ENCODE data around the gene GPD1. TPM values are rescaled to one million over a fixed set of nuclear protein-coding genes. Genes with fewer than 3 reads are reported as not detected.

Gene GPD1
- total and polyA plus RNA-seq, 10 of the 15 experiments (the other 5 are each of a cell fraction or from before 2014, with no cell fraction given): 0.04 to 0.61 (median 0.26) TPM; not detected in 1

DNA sequence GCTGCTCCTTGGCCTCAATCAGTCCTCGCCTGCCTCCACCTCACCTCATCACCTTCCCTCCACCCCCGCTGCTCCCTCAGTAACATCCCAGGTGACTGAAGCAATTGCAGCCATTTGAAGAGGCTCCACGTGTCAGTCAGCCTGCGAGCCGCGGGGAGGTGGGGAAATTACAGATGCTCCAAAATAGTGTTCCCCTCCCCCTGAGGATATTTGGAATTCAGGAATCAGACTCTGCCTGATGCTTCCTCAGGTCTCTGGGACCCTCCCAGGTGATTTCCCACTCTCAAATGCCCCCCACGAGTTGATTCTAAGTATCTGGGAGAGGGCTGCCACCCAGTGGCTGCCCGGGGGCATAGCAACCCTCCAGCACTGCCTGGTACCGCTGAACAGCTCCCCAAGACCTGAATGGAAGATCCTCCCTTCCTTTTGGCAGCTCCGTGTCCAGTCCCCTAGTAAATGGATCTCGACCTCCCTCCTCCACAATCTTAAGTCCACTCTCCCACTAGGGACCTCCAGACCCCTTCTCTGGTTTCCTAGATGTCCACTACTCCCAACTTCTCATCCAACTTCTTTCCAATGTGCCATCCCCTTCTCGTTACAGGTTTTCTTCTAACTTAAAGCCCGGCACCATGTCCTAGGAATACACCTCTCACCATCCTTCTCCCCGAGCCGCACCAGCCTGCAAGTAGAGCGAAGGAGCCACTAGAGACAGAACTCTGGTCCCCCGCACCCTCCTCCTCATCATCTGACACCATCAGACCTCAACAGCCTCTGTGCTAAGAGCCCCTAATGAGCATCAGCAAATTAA is 47.8 kb upstream of the GPD1 start (continued):
- TF ChIP-seq STAT3 (IDR thresholded peaks at IDR 0.05; ENCODE audit: low read depth, low read length) (no peak), NRF1 (conservative IDR thresholded peaks at IDR 0.05; ENCODE audit: low read depth, low read length) (no peak), MYB (IDR thresholded peaks at IDR 0.05; ENCODE audit: borderline replicate concordance, low read depth, low read length) (no peak), ZZZ3 (IDR thresholded peaks at IDR 0.05; ENCODE audit: control insufficient read depth, insufficient read length, low read depth) (no peak), RB1 (IDR thresholded peaks at IDR 0.05; ENCODE audit: borderline replicate concordance) (0 out of 2 replicates have a peak, but pooled peaks have one; percentile 63), NR2C2 (IDR thresholded peaks at IDR 0.05; ENCODE audit: borderline replicate concordance, control insufficient read depth, insufficient read length, low read depth) (no peak), BMI1 (IDR thresholded peaks at IDR 0.05; ENCODE audit: borderline replicate concordance) (no peak), POLR2AphosphoS5 (IDR thresholded peaks at IDR 0.05; ENCODE audit: low read length) (no peak), NFYB (IDR thresholded peaks at IDR 0.05; ENCODE audit: insufficient read depth, low read depth, low read length) (no peak), NBN (IDR thresholded peaks at IDR 0.05) (0 out of 2 replicates have a peak, but pooled peaks have one; percentile 34), IRF4 (IDR thresholded peaks at IDR 0.05; ENCODE audit: low read depth, low read length) (0 out of 2 replicates have a peak, but pooled peaks have one; percentile 11), RAD21 (IDR thresholded peaks at IDR 0.05; ENCODE audit: insufficient read depth, low read depth, low read length) (peak; percentile 79), YY1 (IDR thresholded peaks at IDR 0.05; ENCODE audit: low read depth, low read length) (peak; percentile 52; the same call in 1 of the 2 replicates), BHLHE40 (IDR thresholded peaks at IDR 0.05; ENCODE audit: borderline replicate concordance in 1 of 2, low read depth in 2 of 2, low read length in 1 of 2) (peak in 1 of 2 experiments; percentile 27; a peak in 1 of 4 replicates), RELA (IDR thresholded peaks at IDR 0.05; ENCODE audit: borderline replicate concordance, partially characterized antibody) (peak; percentile 70), ZNF207 (IDR thresholded peaks at IDR 0.05; ENCODE audit: borderline replicate concordance) (0 out of 2 replicates have a peak, but pooled peaks have one; percentile 60), HCFC1 (IDR thresholded peaks at IDR 0.05; ENCODE audit: low read length) (0 out of 2 replicates have a peak, but pooled peaks have one; percentile 21)
- TF ChIP-seq, protein P1, sequence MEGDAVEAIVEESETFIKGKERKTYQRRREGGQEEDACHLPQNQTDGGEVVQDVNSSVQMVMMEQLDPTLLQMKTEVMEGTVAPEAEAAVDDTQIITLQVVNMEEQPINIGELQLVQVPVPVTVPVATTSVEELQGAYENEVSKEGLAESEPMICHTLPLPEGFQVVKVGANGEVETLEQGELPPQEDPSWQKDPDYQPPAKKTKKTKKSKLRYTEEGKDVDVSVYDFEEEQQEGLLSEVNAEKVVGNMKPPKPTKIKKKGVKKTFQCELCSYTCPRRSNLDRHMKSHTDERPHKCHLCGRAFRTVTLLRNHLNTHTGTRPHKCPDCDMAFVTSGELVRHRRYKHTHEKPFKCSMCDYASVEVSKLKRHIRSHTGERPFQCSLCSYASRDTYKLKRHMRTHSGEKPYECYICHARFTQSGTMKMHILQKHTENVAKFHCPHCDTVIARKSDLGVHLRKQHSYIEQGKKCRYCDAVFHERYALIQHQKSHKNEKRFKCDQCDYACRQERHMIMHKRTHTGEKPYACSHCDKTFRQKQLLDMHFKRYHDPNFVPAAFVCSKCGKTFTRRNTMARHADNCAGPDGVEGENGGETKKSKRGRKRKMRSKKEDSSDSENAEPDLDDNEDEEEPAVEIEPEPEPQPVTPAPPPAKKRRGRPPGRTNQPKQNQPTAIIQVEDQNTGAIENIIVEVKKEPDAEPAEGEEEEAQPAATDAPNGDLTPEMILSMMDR (IDR thresholded peaks at IDR 0.05 in 2 of 3, conservative IDR thresholded peaks at IDR 0.05 in 1 of 3; ENCODE audit: control insufficient read depth in 2 of 3, extremely low read depth in 1 of 3, insufficient read depth in 1 of 3, low read depth in 3 of 3, low read length in 3 of 3): peak; percentile 81 to 98 (median 96)
- TF ChIP-seq, protein P2, sequence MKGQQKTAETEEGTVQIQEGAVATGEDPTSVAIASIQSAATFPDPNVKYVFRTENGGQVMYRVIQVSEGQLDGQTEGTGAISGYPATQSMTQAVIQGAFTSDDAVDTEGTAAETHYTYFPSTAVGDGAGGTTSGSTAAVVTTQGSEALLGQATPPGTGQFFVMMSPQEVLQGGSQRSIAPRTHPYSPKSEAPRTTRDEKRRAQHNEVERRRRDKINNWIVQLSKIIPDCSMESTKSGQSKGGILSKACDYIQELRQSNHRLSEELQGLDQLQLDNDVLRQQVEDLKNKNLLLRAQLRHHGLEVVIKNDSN (IDR thresholded peaks at IDR 0.05; ENCODE audit: borderline replicate concordance, extremely low read length, insufficient read depth, low read depth, low read length): peak; percentile 24
- TF ChIP-seq, protein P3, sequence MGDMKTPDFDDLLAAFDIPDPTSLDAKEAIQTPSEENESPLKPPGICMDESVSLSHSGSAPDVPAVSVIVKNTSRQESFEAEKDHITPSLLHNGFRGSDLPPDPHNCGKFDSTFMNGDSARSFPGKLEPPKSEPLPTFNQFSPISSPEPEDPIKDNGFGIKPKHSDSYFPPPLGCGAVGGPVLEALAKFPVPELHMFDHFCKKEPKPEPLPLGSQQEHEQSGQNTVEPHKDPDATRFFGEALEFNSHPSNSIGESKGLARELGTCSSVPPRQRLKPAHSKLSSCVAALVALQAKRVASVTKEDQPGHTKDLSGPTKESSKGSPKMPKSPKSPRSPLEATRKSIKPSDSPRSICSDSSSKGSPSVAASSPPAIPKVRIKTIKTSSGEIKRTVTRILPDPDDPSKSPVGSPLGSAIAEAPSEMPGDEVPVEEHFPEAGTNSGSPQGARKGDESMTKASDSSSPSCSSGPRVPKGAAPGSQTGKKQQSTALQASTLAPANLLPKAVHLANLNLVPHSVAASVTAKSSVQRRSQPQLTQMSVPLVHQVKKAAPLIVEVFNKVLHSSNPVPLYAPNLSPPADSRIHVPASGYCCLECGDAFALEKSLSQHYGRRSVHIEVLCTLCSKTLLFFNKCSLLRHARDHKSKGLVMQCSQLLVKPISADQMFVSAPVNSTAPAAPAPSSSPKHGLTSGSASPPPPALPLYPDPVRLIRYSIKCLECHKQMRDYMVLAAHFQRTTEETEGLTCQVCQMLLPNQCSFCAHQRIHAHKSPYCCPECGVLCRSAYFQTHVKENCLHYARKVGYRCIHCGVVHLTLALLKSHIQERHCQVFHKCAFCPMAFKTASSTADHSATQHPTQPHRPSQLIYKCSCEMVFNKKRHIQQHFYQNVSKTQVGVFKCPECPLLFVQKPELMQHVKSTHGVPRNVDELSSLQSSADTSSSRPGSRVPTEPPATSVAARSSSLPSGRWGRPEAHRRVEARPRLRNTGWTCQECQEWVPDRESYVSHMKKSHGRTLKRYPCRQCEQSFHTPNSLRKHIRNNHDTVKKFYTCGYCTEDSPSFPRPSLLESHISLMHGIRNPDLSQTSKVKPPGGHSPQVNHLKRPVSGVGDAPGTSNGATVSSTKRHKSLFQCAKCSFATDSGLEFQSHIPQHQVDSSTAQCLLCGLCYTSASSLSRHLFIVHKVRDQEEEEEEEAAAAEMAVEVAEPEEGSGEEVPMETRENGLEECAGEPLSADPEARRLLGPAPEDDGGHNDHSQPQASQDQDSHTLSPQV (IDR thresholded peaks at IDR 0.05): 0 out of 2 replicates have a peak, but pooled peaks have one; percentile 18

All from GM12878 (cell line).